Activated CD8-positive, alpha-beta T cell treated with anti-CD3 and anti-CD28 coated beads, Interleukin-2, amount 10 ng/mL, durations not matched to agents 7 days and 5 days (primary cell): ENCODE measurements around the gene HOXA13. TPM values are rescaled to one million over a fixed set of nuclear protein-coding genes. Genes with fewer than 3 reads are reported as not detected.

ENCODE experiments used
- ATAC-seq: fragments of 150-1000 bp; cut with Tn5 transposase; one replicate; pipeline ENCODE4 v1.10.0; 2021; ENCODE audit warnings: moderate library complexity
- CTCF ChIA-PET: fragments of 350-600 bp; sonication (Branson Sonifier 250); formaldehyde crosslinking; loops from one replicate; lab custom pipeline; 2021; ENCODE audit warnings: antibody characterized with exemption; lab: Charles Lee
- POLR2A ChIA-PET: fragments of 350-600 bp; sonication (Branson Sonifier 250); formaldehyde crosslinking; loops from one replicate; lab custom pipeline; 2021; ENCODE audit warnings: antibody characterized with exemption; lab: Charles Lee
- DNase-seq: peaks from one replicate; pipeline ENCODE4 v3.0.0-alpha.2; 2020
- H3K27ac Mint-ChIP-seq: one replicate; pipeline ENCODE4 v1.8.0; 2021; ENCODE audit warnings: mild to moderate bottlenecking, mixed read lengths
- H3K27me3 Mint-ChIP-seq: one replicate; pipeline ENCODE4 v1.8.0; 2021; ENCODE audit warnings: low read depth, mixed read lengths
- H3K36me3 Mint-ChIP-seq: one replicate; pipeline ENCODE4 v1.8.0; 2021; ENCODE audit warnings: low read depth, mixed read lengths
- H3K4me1 Mint-ChIP-seq: one replicate; pipeline ENCODE4 v1.8.0; 2021; ENCODE audit warnings: low read depth, mixed read lengths
- H3K4me3 Mint-ChIP-seq: one replicate; pipeline ENCODE4 v1.8.0; 2021; ENCODE audit warnings: mild to moderate bottlenecking, mixed read lengths
- H3K9me3 Mint-ChIP-seq: one replicate; pipeline ENCODE4 v1.8.0; 2022; ENCODE audit warnings: mixed read lengths; ENCODE audit not compliant: insufficient read depth
- microRNA-seq: library from miRNA; unstranded; fragments of <30 nt; microRNA quantifications from one replicate; pipeline ENCODE4 v1.2.0, GENCODE V29; 2022
- total RNA-seq, 2 experiments: library from RNA; stranded (reverse); gene quantifications; one replicate each; pipeline ENCODE4 v1.2.3, GENCODE V29; 2021

Gene HOXA13
- total RNA-seq, 2 experiments from 2014 or later: not detected

DNA sequence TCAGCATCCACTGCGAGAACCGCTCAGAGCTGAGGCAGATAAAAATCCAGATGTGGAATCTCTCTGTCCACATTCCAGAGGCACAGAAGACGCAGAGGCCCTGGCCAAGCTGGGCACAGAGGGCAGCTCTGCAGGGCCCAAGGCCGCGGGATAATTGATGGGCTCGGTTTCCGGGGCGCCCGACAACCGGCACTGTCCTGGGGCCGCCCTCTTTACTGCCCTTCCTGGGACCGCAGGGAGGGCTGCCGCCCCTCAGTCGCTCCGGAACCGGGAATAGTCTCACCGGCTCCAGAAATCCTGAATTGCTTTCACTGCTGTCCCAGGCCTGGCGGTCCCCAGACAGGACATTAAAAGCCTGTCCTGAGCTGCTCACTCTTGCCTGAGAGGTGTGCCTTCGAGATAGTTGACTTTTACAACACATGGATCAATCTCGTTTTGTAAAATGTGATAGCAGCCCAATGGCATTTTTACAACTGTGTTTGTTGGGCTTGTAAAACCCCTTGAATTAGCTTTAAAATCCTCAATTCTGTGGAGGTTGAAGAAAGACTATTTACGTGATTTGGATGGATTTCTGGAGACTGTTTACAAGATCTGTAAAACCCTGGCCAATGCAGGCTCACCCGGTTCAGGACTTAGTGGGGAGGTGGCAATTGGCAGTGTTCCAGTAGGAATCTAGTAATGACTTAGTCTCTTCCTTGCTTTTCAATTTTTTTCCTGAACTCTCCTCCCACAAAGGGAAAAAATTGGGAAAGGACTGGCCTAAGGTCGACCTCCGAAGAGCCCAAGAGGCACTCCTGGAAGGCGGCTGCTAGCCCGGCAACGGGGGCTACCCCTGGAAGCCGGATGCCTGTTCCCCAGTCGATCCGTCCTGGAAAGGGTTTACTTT, 50.9 kb downstream of the HOXA13 start:
- ATAC-seq: no peak
- peaks cover 28% of the 10 kb centered on the region for H3K4me1 Mint-ChIP-seq
- no peak for DNase-seq
- no peak overlapping the region for H3K4me3 Mint-ChIP-seq
- no peaks in the 10 kb centered on the region for H3K36me3 Mint-ChIP-seq
- no peaks in the 10 kb centered on the region for H3K9me3 Mint-ChIP-seq
- H3K27me3 Mint-ChIP-seq: peaks cover 75% of the 10 kb centered on the region
- H3K27ac Mint-ChIP-seq: no peak overlapping the region
- CTCF ChIA-PET: interaction anchor here (0.6 to 2.5 kb wide), 9 partner anchors 10 to 1301 kb away, joined by 3 to 13 read pairs (median 5); no protein-coding TSS in a partner anchor
- POLR2A ChIA-PET: no interaction called here

DNA sequence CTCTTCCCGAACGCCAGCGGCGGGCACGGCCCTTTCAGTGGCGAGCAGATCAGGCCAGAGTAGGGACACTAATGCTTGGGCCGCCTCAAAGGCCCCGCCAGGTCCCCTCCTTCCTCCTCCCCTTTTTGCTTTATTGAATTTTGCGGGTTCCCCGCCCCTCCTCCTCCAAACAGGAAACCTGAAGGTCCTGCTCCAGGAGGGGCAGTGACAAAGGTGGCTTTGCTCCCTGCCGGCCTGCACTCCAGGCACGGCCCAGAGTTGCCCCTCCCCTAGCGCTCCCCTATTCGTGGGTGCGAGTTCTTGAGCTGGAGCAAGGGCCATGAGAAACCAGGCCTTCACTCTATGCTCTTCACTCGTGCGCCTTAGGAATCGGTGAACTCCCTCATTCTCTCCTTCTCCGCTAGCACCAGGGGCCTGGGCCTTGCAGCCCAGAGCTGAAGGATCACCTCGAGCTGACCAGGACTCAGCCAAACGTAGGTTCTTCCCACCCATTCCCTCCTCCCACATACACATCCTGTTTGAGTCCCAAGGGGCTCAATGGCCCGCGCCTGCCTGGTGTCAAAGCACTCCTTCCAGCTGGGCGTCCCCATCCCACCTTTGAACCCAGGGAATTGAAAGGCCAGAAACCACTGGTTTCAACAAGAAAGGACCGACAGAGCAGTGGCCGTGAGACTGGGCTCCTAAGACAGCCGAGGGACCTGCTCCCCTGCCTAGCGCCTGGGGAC, 51.7 kb downstream of the HOXA13 start:
- DNase-seq (no peak), ATAC-seq (no peak)
- Mint-ChIP-seq H3K36me3 (no peaks in the 10 kb centered on the region), H3K27ac (no peak overlapping the region), H3K4me1 (peaks cover 28% of the 10 kb centered on the region), H3K4me3 (peak overlapping the region; percentile 15), H3K27me3 (peaks cover 67% of the 10 kb centered on the region), H3K9me3 (no peaks in the 10 kb centered on the region)
- CTCF ChIA-PET: interaction anchor here (1.6 to 1.8 kb wide), 2 partner anchors 466 to 468 kb away, joined by 3 to 4 read pairs; no protein-coding TSS in a partner anchor
- POLR2A ChIA-PET: no interaction called here

DNA sequence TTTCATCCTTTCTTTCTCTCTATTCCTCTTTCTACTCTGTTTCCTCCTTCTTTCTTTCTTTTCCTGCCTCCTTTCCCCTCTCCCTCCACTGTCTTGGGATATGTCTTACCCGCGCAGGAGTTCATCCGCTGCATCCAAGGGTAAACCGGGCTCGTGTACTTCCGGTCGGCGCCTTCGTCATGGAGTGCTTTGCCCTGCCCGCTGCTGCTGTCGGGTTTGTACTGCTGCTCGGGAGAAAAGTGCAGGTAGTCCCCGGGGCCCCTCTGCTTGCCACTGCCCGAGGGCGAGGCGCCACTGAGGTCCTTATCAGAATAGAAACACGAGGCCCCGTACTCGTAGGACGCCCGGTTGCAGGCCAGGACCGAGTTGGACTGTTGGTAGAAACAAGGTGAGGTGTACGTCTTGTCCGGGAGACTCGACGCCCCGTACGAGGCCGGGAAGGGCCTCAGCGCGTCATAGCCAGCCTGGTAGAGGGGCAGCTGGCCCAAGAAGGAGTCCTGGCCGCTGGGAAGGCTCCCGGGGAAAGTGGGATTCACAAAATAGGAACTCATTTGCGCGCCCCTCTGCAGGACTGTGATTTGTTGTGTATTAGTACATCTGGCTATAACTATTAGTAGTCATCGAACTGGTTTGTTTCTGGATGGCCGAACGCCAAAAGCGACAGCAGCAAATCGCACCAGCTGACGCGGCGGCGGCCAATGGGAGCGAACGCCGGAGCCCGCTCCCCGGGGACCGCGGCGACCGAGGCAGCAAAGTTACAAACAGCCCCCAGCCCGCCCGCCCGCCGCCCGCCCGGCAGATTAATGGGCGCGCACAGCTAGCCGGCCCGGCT, 52.5 kb downstream of the HOXA13 start, which contains the start of gene HOXA6:
Gene HOXA6 (minus strand): TSS at position 576 of the 832 bp plus-strand sequence. CDS start 25 bp downstream, at position 551.
- H3K27me3 Mint-ChIP-seq: peaks cover 64% of the 10 kb centered on the region
- no peak within 1 kb of the TSS for H3K27ac Mint-ChIP-seq
- H3K4me3 Mint-ChIP-seq: peak within 1 kb of the TSS; percentile 15
- no peaks in the 10 kb centered on the region for H3K36me3 Mint-ChIP-seq
- POLR2A ChIA-PET: no interaction called here
- no peaks in the 10 kb centered on the region for H3K9me3 Mint-ChIP-seq
- peaks cover 28% of the 10 kb centered on the region for H3K4me1 Mint-ChIP-seq
- no peak for ATAC-seq
- CTCF ChIA-PET: no interaction called here
- DNase-seq: no peak

DNA sequence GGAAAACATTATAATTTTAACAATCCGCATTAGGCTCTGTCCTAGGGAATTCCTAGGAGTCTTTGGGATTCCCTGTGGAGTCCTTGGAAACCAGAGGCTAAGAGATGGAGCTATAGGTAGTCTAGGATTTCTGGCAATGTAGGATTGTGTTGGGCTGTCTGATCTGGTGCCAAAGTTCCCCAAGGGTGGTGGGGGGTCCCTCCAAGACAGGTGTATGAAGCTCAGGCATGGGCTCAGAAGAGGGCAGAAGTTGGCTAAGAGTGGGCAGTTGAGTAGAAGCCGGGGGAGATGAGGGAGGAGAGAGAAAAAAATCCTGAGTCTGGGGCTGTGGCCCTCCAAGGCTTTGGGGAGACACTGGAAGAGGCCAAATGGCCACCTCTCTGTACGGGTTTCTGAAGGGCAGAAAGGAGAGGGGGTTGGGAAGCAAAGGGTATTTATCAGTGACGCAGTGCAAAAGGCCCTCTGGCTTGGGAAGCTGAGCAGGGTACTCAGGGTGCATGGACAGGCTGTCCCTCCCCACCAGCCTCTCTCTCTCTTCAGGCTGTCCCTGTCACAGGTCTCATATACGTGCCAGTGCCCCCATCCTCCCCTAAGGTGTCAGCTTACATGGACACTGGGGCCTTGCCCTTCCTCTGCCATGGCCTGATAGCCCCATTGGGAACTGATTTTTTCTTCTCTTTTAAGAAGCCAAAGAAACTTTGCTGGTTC, 53.2 kb downstream of the HOXA13 start:
- no peaks in the 10 kb centered on the region for H3K36me3 Mint-ChIP-seq
- peaks cover 57% of the 10 kb centered on the region for H3K27me3 Mint-ChIP-seq
- H3K4me3 Mint-ChIP-seq: no peak overlapping the region
- H3K4me1 Mint-ChIP-seq: peaks cover 21% of the 10 kb centered on the region
- DNase-seq (no peak), ATAC-seq (no peak)
- H3K27ac Mint-ChIP-seq: no peak overlapping the region
- ChIA-PET CTCF (no interaction called here), POLR2A (no interaction called here)
- no peaks in the 10 kb centered on the region for H3K9me3 Mint-ChIP-seq

DNA sequence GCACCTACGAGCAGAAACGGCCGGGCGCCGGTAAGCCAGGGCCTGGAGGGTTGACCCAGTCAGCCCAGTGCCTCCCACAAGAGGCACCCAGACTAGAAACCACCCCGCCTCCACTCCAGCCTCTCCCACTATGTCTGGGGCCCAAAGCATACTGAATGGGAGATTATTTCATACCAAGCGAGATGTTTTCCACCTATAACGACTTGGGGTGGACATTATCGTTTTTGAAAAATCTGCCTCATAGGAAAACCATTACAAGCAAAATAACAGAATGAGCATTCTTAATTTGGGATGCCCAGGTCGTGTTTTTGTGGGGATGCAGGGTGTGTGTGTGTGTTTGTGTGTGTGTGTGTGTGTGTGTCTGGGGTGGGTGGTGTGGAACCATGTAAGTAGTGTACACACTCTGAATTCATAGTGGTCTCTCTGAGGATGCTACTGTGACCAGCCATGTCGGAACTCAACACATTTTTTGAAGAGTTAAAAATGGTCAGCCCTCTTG, 53.9 kb downstream of the HOXA13 start:
- H3K27me3 Mint-ChIP-seq: peaks cover 51% of the 10 kb centered on the region
- ATAC-seq: no peak
- no peak for DNase-seq
- no peaks in the 10 kb centered on the region for H3K9me3 Mint-ChIP-seq
- CTCF ChIA-PET: interaction anchor here (0.5 kb wide), 1 partner anchor 298 kb away, joined by 4 read pairs; no protein-coding TSS in a partner anchor
- no peak overlapping the region for H3K4me3 Mint-ChIP-seq
- peaks cover 14% of the 10 kb centered on the region for H3K4me1 Mint-ChIP-seq
- H3K27ac Mint-ChIP-seq: no peak overlapping the region
- POLR2A ChIA-PET: no interaction called here
- no peaks in the 10 kb centered on the region for H3K36me3 Mint-ChIP-seq

DNA sequence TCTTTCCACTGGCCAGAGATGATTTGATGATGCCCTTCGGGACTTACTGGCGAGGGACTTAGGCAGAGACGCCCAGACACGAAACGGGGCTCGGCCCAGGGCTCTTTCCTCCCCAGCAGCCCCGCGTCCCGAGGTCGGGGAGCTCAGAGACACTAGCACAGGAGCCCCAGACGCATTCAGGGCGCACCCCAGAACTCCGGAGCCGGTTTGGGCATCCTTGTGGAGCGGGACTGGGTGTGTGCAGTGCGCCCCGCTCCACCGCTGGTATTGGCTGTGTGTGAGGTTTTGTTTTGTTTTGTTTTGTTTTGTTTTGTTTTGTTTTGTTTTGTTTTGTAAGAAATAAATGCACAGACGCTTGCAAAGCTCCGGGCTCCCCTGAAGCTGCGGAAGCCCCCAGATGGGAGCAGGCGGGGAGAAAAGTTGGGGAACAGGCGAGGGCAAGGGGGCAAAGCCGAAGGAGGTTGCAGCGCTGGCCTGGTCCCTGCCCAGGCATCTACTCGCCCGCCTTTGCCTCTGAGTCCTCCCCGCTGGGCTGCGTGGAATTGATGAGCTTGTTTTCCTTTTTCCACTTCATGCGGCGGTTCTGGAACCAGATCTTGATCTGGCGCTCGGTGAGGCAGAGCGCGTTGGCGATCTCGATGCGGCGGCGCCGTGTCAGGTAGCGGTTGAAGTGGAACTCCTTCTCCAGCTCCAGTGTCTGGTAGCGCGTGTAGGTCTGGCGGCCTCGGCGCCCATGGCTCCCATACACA, 54.6 kb downstream of the HOXA13 start:
- Mint-ChIP-seq H3K4me1 (peaks cover 8% of the 10 kb centered on the region), H3K27me3 (peaks cover 46% of the 10 kb centered on the region), H3K27ac (no peak overlapping the region), H3K4me3 (no peak overlapping the region), H3K36me3 (no peaks in the 10 kb centered on the region), H3K9me3 (no peaks in the 10 kb centered on the region)
- DNase-seq (no peak), ATAC-seq (no peak)
- POLR2A ChIA-PET: no interaction called here
- CTCF ChIA-PET: interaction anchor here (0.5 kb wide), 1 partner anchor 298 kb away, joined by 4 read pairs; no protein-coding TSS in a partner anchor

DNA sequence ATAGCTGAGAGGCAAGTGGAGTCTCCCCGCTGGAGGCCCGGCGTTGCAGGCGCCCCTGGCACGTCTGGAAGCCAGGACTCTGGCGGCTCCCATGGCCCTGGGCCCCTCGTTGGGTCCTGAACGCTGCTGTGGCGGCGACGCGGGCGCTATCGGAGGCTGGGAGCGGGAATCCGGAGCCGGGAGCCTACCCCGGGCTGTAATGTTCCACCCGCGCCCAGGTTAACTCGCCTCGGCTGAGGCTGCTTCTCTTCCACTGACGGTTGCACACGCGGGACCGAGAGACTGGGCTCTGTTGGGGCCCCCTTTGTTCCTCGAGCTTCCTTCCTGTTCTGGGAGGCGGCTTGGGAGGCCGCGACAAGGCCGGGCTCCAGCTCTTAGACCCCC, 55.1 kb downstream of the HOXA13 start:
- DNase-seq (no peak), ATAC-seq (no peak)
- no peak overlapping the region for H3K27ac Mint-ChIP-seq
- H3K36me3 Mint-ChIP-seq: no peaks in the 10 kb centered on the region
- H3K4me1 Mint-ChIP-seq: peaks cover 6% of the 10 kb centered on the region
- H3K9me3 Mint-ChIP-seq: no peaks in the 10 kb centered on the region
- no peak overlapping the region for H3K4me3 Mint-ChIP-seq
- ChIA-PET POLR2A (no interaction called here), CTCF (interaction anchor here (0.8 kb wide), 1 partner anchor 462 kb away, joined by 3 read pairs; no protein-coding TSS in a partner anchor)
- H3K27me3 Mint-ChIP-seq: peaks cover 40% of the 10 kb centered on the region

Small RNA genes within 50 kb of the gene (microRNA-seq; reads per million reads assigned to microRNA genes)
- gene MIR196B: 1.7 reads per million

Other genes with a start within 250 kb of the HOXA13 start
- gene HOXA1, start 104.1 kb downstream of the HOXA13 start, total RNA-seq: under 1 TPM; 0.89 to 0.92 TPM
- not detected for gene HOXA2, start 97.4 kb downstream of the HOXA13 start, total RNA-seq
- gene HOXA4, start 69.3 kb downstream of the HOXA13 start, total RNA-seq: not detected
- not detected for gene HOXA5, start 56.4 kb downstream of the HOXA13 start, total RNA-seq
- not detected for gene HOXA6, start 52.3 kb downstream of the HOXA13 start, total RNA-seq
- gene HOXA3, start 47.5 kb downstream of the HOXA13 start, total RNA-seq: not detected
- not detected for gene HOXA7, start 43.4 kb downstream of the HOXA13 start, total RNA-seq
- not detected for gene HOXA9, start 34.6 kb downstream of the HOXA13 start, total RNA-seq
- not detected for gene HOXA10, start 25.8 kb downstream of the HOXA13 start, total RNA-seq
- not detected for gene HOXA11, start 14.9 kb downstream of the HOXA13 start, total RNA-seq
- not detected for gene EVX1, start 42.7 kb upstream of the HOXA13 start, total RNA-seq